Measurements from ENCODE around the gene FAM241B. TPM values are rescaled to one million over a fixed set of nuclear protein-coding genes. Genes with fewer than 3 reads are reported as not detected.

The FAM241B gene
- total and polyA plus RNA-seq, 10 of the 15 experiments (the other 5 are each of a cell fraction or from before 2014, with no cell fraction given), result 0.09 to 0.99 (median 0.24) TPM

GRCh38 chr10:69653561-69653960 lies 23.5 kb downstream of the FAM241B start (continued):
- TF ChIP-seq ZBTB33 (IDR thresholded peaks at IDR 0.05) (no peak), ETV6 (conservative IDR thresholded peaks at IDR 0.05 in 1 of 2, IDR thresholded peaks at IDR 0.05 in 1 of 2; ENCODE audit: borderline replicate concordance in 1 of 2, low read depth in 1 of 2) (no peak), MTA2 (IDR thresholded peaks at IDR 0.05; ENCODE audit: low read depth) (no peak), ATF7 (IDR thresholded peaks at IDR 0.05; ENCODE audit: low read depth) (no peak), ZSCAN29 (IDR thresholded peaks at IDR 0.05) (no peak), HDGF (IDR thresholded peaks at IDR 0.05) (no peak)
- TF ChIP-seq, protein P1, sequence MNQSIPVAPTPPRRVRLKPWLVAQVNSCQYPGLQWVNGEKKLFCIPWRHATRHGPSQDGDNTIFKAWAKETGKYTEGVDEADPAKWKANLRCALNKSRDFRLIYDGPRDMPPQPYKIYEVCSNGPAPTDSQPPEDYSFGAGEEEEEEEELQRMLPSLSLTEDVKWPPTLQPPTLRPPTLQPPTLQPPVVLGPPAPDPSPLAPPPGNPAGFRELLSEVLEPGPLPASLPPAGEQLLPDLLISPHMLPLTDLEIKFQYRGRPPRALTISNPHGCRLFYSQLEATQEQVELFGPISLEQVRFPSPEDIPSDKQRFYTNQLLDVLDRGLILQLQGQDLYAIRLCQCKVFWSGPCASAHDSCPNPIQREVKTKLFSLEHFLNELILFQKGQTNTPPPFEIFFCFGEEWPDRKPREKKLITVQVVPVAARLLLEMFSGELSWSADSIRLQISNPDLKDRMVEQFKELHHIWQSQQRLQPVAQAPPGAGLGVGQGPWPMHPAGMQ (IDR thresholded peaks at IDR 0.05; ENCODE audit: borderline replicate concordance), result no peak
- TF ChIP-seq, protein P2, sequence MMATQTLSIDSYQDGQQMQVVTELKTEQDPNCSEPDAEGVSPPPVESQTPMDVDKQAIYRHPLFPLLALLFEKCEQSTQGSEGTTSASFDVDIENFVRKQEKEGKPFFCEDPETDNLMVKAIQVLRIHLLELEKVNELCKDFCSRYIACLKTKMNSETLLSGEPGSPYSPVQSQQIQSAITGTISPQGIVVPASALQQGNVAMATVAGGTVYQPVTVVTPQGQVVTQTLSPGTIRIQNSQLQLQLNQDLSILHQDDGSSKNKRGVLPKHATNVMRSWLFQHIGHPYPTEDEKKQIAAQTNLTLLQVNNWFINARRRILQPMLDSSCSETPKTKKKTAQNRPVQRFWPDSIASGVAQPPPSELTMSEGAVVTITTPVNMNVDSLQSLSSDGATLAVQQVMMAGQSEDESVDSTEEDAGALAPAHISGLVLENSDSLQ (IDR thresholded peaks at IDR 0.05), result no peak
- TF ChIP-seq, protein P3, sequence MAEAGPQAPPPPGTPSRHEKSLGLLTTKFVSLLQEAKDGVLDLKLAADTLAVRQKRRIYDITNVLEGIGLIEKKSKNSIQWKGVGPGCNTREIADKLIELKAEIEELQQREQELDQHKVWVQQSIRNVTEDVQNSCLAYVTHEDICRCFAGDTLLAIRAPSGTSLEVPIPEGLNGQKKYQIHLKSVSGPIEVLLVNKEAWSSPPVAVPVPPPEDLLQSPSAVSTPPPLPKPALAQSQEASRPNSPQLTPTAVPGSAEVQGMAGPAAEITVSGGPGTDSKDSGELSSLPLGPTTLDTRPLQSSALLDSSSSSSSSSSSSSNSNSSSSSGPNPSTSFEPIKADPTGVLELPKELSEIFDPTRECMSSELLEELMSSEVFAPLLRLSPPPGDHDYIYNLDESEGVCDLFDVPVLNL (IDR thresholded peaks at IDR 0.05; ENCODE audit: low read depth, low read length), result no peak
- TF ChIP-seq, protein P4, sequence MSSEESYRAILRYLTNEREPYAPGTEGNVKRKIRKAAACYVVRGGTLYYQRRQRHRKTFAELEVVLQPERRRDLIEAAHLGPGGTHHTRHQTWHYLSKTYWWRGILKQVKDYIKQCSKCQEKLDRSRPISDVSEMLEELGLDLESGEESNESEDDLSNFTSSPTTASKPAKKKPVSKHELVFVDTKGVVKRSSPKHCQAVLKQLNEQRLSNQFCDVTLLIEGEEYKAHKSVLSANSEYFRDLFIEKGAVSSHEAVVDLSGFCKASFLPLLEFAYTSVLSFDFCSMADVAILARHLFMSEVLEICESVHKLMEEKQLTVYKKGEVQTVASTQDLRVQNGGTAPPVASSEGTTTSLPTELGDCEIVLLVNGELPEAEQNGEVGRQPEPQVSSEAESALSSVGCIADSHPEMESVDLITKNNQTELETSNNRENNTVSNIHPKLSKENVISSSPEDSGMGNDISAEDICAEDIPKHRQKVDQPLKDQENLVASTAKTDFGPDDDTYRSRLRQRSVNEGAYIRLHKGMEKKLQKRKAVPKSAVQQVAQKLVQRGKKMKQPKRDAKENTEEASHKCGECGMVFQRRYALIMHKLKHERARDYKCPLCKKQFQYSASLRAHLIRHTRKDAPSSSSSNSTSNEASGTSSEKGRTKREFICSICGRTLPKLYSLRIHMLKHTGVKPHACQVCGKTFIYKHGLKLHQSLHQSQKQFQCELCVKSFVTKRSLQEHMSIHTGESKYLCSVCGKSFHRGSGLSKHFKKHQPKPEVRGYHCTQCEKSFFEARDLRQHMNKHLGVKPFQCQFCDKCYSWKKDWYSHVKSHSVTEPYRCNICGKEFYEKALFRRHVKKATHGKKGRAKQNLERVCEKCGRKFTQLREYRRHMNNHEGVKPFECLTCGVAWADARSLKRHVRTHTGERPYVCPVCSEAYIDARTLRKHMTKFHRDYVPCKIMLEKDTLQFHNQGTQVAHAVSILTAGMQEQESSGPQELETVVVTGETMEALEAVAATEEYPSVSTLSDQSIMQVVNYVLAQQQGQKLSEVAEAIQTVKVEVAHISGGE (CRISPR knock-in tag; IDR thresholded peaks at IDR 0.05), result no peak

Data from GM12878 (cell line).